Stimulated activated CD4-positive, alpha-beta T cell treated with anti-CD3 and anti-CD28 coated beads, Interleukin-15, amount 100 ng/mL, for 48 hours (primary cell): ENCODE measurements around the gene RPS21.
A peak's percentile ranks its signal among the peaks of the same experiment; 100 is the strongest.

ENCODE experiments used
- DNase-seq, 2 donors: peaks; one replicate each; pipeline ENCODE4 v3.0.0-alpha.2; 2020; ENCODE audit warnings: low read depth in 2 of 2

RPS21 gene

DNA sequence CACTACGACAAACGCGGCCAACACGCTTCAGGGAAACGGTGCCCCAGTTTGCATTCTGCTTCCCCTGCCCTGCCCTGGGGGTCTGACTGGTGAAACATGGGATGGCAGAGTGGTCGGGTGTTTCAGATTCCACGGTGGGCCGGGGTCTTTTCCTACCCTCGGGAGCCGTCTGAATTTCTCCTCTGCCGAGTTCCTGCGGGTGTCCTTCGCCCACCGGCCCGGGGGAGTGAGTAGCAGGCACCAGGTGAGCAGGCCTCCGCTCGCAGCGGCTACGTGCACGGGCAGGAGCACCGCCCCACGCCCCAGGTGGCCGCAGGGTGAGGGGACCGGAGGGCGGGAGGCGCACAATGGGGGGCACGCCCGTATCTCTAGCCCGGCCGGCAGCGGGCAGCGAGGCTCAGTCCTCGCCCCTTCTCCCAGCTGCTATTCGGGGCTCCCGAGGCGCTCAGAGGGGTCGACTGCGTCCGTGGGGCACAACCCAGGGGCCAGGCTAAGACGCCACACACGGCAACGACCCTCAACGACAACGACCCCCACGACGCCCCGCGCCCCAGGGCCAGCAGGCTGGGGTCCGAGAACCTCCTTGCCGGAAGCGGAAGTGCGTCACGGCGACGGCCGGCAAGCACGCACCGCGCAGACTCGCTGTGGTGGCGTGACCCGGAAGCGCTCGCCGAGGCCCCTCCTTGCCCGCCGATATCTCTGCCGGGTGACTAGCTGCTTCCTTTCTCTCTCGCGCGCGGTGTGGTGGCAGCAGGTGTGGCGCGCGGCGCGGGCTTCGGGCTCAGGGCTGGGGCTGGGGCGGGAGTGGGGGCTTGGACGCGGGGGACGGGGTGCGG, at the start of gene RPS21:
TSS of gene RPS21 (plus strand) at position 721 of the 836 bp plus-strand sequence. CDS start 236 bp downstream, outside the sequence.
- DNase-seq, result peak; percentile 87 to 89

DNA sequence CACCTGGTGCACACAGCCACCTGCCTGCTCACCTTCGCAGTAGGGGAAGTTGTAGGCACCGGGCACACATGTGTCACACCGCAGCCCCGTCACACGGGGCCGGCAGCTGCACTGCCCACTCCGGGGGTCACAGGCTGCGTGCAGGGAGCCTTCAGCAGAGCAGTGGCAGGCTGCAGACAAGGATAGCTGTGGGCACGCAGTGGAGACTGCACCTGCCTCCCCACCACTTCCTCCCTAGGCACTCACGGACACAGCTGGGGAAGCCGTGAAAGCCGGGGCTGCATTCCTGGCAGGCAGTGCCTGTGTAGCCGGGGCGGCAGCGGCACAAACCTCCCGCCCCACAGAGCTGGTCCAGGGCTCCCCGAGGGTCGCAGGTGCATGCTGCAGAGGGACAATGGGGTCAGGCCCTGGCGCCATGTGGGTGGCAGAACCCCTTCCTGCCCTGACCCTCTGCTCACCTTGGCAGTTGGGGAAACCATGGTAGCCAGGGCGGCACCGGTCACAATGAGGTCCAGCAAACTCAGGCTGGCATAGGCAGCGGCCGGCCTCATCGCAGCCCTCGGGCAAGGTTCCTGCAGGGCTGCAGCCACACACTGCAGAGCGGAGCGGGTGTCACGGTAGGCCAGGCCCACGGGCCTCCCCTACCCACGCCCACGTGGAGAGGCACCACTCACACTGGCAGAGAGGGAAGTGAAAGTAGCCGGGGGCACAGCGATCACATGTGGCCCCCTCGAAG, 49.2 kb upstream of the RPS21 start:
- DNase-seq, result no peak

DNA sequence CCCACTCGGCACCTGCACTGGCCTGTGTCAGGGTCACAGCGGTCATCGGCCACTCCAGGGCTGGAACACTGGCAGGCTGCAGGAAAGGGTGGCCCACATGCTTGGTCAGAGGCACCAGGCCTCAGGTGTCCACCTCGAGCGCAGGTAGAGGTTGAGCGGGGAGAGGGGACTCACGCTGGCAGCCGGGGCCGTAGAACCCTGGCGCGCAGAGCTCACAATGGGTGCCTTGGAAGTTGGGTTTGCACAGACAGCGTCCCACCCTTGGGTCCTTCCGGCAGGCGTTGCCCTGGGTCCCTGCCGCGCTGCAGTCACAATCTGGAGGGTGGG, 48.6 kb upstream of the RPS21 start:
- no peak for DNase-seq

DNA sequence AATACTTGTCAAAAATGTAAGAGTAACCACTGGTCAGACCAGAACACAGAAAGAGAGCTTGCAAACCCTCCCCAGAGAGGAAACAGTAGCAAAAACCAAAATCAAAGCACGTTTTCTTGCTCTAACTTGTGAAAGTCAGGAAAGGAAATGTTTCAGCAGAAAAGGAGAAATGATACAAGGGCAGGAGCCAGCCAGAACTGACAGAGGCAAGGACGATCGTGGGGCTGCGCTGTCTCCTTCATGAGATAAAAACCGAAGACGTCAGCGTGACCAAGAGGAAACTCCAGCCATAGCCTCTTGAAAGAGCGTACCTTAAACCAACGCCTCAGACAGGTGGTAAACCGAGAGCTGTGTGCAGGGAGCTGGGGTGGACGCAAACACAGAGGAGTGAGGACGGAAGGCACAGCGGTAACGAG, 47.2 kb upstream of the RPS21 start:
- DNase-seq, result no peak

DNA sequence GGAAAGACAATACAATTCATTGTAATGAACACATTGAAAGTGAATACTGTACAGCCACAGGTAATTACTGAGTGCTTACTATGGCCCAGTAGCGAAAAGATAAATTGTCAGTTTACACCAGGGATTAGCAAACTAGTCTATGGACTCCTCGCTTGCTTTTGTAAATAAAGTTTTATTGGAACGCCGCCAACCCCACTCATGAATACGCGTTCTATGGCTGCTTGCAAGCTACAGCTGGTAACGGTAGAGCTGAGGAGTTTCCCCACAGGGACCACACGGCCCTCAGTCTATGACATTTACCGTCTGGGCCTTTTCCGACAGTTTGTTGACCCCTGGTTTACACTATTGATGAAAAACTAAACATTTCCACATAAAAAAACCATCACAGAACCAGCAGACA, 44.0 kb upstream of the RPS21 start:
- no peak for DNase-seq

DNA sequence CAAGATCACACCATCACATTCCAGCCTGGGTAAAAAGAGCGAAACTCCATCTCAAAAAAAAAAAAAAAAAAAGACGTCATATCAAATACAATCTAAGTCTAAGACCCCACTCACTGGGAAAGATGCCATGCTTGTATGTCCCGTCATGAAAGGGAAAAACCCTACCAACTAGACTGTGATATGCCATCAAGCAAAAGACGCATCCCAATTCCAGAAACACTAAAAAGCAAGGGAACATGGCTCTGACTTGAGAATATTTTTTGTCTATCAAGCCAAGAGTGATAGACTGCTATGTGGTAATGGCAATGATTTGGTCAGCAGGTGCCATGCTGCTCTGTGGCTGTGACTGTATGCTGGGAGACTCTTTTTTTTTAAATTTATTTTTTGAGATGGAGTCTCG, 42.8 kb upstream of the RPS21 start:
- no peak for DNase-seq

DNA sequence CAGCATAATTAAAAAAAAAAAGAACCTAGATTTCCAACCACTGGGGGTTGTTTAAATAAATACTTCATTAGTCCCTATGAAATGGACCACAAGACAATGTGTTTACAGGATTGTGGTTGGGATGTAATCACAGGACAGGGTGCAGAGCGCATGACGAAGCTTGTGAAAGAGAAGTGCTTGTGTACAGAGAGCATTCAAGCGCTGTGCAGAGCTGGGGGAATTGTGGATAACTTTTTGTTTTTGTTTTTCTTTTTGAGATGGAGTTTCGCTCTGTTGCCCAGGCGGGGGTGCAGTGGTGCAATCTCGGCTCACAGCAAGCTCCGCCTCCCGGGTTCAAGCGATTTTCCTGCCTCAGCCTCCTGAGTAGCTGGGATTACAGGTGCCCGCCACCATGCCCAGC, 42.1 kb upstream of the RPS21 start:
- no peak for DNase-seq

DNA sequence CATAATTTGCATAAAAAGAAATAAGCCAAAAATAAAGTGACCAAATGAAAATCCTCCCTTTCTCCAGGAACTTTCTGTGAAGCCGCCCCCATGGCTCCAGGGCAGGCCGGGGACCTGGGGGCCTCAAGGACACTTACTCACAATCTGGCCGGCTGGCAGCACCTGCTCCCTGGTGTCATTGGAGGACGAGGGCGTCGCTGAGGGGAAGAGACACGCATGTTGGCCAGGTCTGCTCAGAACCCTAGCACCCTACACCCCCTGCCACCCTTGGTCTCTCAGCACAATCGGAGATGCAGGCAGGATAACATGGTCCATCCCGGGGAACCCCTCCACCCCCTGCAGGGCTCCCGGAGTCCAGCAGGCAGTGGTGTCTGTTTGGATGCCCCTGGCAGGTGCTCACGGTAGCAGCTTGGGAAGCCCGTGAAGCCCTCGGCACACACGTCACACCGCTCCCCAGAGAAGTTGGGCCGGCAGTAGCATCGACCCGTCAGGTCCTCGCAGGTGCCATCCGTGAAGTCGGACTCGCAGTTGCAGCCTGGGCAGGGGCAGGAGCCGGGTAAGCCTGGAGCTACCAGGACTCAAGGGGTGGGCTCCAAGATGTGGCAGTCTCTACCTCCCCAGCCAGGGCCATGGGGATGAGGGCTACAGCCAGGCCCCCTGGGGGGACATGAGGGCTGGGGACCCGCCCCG, 41.1 kb upstream of the RPS21 start:
- no peak for DNase-seq

DNA sequence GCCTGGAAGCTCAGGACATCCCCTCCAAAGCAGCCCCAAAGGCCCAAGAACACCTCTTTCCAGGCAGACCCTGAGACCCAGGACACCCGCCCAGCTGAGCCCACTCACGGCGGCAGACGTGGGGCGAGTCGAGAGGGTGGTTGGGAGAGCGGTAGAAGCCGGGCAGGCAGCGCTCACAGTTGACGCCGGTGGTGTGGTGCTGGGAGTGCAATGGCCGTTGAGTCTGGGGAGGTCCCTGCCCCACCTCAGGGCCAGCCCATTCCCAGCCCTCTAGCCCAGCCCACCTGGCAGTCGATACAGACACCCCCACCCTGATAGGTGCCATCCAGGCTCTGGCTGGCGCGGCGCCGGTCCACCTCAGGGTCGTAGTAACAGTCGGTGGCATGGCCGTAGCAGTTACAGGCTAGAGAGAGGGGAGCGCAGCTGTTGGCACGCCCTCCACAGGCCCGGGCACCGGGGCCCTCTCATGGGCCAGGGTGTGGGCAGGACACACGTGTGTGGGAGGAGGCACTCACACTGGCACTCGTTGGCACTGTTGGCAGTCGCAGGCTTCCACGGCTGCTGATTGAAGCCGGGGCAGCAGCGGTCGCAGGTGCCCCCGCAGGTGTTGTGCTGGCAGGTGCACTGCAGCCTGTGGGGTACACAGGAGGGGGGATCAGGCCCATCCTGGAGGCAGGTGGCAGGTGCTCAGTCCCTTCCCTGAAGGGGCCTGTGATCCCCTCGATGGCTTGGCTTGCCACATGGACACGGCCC, 40.3 kb upstream of the RPS21 start:
- DNase-seq, result no peak

DNA sequence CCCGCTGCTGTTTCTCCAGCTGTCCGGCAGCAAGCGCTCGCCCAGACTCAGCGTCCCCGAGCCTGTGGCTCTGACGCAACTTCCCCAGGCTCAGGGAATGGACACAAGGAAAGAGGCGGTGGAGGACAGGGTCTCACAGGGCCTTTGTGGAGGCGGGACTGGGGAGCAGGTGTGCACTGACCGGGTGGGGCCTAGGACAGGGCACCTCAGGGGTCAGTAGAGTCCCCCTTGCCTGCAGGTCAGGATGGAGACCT, 39.8 kb upstream of the RPS21 start:
- DNase-seq, result no peak

DNA sequence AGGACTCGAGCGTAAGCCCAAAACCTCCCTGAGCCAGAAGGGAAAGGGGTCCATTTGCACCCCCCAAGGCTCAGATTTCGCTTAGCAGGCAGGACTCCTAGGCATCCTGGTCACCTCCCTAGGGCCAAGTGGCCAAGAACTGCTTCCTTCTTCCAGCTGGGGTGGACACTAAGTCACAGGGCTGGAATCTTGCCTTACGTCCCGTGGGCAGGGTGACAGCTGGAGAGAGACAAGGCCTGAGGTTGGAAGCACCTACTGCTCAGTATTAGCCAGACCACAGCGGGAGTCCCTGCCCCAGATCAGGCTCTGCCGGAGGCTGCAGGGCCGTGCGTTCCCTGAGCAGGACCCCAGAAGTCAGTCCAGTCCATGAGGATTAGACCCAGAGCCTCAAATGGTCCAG, 39.5 kb upstream of the RPS21 start:
- DNase-seq, result no peak

DNA sequence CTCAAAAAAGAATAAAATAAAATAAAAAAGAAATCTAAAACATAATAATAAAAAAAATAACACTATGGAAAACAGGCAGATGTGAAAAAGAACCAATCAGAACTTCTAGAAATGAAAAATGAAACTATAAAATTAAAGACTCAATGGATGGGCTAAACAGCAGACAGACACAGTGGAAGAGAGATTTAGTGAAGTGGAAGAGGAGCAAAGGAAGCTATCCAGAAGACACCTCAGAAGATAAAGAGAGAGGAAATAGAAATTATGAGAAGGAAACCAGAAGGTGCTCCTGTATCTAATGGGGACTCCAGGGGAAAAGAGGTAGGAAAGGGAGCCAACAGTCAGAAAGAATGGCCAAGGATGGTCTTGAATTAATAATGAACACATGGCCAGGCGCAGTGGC, 38.3 kb upstream of the RPS21 start:
- DNase-seq, result no peak

DNA sequence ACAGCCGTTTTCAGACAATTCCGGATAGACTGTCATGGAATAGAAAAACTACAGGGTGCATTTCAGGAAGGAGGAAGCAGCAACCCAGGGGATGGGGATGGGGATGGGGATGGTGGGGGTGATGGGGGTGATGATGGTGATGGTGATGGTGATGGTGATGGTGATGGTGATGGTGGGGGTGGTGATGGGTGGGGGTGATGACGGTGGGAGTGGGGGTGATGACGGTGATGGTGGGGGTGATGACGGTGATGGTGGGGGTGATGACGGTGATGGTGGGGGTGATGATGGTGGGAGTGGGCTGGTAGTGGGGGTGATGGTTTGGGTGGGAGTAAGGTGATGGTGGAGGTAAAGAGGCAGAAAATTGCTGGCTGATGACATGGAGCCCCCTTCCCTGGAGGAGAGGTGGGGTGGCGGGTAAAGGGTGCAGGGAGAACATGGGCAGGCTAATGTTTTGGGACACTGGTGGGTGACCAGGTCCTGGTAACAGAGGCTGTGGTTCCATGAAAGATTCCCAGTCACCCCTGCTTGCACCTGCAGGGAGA, 37.3 kb upstream of the RPS21 start:
- DNase-seq, result no peak

DNA sequence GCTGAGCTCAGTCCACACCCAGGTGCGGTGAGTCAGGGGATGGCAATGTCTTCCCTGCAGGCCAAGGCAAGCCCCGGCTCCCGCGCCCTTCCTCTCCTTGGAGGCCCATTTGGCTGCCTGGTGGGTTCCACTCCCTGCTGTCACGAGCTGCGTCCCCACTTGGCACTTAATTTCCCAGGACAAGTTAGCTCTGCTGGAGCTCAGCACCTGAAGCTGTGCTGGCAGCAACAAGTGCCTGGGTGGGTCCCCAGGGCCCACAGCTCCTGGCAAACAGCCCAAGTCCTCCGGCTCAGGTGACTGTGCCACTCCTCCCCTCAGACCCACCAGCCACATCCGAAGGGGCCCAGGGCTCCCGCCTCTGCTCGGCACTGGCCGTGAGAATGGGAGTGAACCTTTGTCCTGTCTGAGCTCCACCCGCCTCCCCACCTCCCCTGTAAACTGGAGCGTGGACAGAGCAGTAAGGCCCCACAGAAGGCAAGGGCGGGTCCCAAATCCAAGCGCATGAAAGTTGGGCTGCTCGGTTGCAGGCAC, 36.7 kb upstream of the RPS21 start:
- no peak for DNase-seq

DNA sequence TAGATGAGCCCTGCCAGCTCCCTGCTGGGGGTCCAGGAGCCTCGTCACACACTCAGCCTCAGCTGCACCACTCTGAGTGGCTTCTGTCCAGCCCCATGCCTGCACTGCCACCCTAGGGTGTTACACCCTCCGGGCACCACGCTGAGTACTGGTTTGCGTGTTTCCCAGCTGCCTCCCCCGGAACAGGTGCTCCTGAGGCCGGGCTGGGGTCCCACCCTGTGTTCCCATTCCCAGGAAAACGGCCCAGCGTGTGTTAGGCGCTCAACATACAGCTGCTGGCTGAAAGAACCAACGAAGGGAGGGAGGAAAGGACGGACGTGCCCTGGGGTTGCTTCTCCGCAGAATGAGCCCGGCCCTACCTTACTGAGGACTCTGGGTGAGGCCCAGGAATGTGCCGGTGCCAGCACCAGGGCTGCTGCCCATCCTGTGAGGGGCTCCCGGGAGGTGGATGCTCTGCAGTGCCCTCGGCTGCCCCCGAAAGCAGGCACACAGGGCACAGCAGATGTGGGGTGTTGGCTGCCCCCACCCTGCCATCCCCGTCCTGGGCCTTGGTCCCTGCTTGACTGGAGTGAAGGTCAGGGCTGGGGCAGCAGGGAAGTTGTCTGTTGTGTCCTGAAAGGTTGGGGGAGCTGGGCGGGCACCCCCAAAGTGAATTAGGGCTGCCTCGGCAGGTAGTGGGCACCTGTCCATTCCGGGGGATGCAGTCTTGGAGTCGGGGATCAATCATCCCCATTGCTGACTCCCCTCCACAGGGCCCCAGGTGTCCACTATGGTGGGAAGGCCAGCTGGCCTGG, 36.1 kb upstream of the RPS21 start:
- DNase-seq, result no peak

DNA sequence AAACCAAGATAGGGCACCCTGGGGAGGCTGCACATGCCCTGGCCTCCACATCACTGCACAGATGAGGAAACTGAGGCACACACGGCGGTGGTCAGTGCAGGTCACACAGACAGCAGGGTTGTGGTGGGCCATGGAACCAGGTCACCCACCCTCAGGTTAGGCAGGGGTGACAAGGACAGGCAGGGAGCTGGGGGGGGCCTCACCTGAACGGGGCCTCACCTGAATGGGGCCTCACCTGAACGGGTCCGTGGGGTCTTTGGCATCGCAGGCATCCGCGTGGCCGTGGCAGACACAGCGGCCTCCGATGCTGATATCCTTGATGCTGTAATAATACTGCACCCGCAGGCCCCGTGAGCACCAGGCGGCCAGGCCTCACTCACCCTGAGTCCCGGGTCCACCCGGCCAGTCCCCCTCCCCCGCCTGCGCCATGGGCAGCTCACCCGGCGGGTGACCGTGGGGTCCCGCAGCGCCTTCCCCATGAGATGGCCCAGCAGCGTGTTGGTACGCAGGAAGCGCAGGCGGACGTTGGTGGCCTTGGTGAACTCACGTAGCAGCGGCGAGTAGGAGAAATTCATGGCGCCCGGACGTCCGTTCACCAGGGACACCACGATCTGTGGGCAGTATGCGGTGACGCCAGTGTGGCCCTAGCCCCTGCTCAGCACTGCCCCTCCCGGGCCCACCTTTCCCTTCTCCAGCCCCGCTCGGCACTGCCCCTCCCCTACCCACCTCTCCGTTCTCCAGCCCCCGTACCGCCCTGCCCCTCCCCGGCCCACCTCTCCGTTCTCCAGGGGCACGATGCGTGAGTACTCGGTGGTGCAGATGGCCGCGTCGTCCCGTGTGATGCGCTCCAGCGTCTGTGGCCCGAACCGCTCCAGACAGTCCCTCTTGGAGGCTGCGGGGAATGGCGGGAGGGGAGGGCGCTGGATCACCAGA, 35.2 kb upstream of the RPS21 start:
- no peak for DNase-seq

DNA sequence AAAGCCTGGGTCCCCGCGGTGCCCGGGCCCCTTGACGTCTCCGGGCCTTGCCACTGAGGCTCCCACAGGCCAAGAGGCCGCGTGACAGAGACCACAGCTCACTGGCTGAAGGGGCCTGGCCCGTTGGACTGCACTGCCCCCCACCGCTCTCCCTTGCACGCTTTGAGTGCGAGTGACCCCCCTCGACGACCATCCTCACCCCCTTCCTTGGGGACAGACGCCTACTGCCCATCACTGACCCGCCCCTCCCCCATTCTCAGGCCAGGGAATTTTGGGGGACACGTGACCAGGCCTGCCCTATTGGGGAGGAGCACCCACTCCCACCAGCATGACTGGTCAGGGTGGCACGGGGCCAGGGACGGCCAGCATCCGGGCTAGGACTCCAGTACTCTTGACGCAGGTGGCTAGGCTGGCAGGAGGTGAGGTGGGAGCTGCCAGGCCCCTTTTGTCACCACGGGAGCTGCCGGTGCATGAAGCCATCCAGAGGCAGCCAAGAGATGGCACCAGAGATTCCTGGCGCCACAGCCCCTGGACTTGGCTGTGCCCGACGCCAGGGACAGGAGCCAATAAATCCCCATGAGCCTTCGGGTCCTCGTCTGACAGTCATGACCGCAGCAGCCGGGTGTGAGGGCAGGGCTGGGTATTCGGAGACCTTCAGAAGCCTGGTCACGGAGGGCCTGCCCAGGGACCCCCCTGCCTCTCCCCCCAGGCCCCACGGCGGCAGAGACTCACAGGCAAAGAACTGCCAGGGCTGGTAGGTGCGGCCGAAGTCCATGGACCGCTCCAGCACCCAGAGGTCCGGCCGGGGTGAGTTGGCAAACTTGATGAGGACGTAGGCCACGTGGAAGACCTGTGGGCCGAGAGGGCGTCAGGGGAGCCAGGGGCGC, 34.3 kb upstream of the RPS21 start:
- DNase-seq, result no peak

DNA sequence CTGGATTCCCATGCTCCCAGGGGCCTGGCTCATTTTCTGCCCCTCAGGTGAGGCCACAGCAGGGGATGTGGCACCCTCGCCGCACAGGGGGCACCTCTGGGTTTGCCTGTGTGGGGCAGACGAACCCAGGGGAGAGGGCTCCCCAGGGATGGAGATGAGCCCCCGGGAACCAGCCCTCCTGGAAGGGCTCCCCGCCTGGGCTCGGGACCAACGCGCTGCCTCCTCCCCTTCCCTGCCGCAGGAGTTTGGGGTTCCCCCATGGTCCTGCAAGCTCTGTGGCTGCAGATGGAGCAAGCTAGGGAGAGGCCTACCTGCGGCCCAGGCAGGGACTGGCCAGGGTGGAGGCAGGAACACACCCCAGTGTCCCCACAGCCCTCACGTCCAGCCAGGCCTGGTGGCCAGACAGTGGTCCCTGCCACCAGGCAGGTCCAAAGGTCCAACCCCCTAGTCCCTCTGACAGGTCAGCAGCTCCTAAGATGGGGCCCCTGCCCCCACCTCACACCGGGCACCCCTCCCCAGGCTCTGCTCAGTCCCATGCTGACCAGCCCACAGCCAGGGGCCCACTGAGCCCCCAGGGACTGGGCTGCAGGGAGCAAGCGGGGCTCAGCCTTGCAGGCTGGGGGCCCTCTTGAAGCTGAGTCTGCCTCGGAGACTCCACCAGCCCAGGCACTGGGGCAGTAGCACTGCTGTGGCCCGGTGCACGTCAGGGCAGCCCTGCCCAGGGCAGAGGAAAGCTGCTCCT, 33.4 kb upstream of the RPS21 start:
- DNase-seq, result no peak
